Astrocyte of the cerebellum (primary cell): Measurements from ENCODE around the gene CAPN5.

ENCODE experiments used
- DNase-seq: peaks from one replicate; pipeline ENCODE4 v3.0.0-alpha.2; 2011; ENCODE audit warnings: low read depth
- H3K4me3 ChIP-seq: 2 replicates; pipeline ENCODE4 v1.5.1; 2011; ENCODE audit warnings: mild to moderate bottlenecking, low read depth, low read length, moderate library complexity
- CTCF ChIP-seq: IDR thresholded peaks from 2 replicates; pipeline ENCODE4 v1.5.1; 2012; ENCODE audit warnings: low read length, low read depth, moderate library complexity, mild to moderate bottlenecking; ENCODE audit errors: missing control alignments
- in situ Hi-C: cut with HindIII; loops from 2 replicates; pipeline ENCODE4 v1.10.0; 2017; ENCODE audit warnings: low sequenced_read_pairs

CAPN5 gene

GRCh38 chr11:77109236-77110019, 42.7 kb downstream of the CAPN5 start:
- no peak for TF ChIP-seq CTCF
- DNase-seq = no peak
- in situ Hi-C loops = no loop called here
- no peak overlapping the region for H3K4me3 ChIP-seq

DNA sequence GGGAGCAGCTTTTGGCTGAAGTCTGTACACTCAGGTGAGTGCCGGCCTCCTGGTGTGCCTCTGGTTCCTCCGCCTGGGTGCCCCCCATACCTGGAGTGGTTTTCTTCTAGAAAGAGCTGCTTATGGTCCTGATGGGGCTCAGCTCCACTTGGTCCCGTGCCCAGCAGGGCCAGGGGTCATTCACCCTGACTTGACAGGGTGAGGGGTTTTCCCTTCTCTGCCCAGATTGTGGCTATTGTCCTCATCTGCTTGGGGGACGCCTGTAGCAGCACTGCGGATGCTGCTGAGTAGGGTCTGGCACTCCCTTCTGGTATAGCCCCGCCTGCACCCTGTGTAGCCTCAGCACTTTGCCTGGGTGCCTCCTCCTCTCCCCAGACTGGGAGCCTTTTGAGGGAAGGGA, 44.1 kb downstream of the CAPN5 start:
- H3K4me3 ChIP-seq = no peak overlapping the region
- in situ Hi-C loops = no loop called here
- DNase-seq = no peak
- TF ChIP-seq CTCF = no peak

GRCh38 chr11:77111277-77111676, 44.5 kb downstream of the CAPN5 start:
- in situ Hi-C loops = no loop called here
- TF ChIP-seq CTCF = no peak
- no peak overlapping the region for H3K4me3 ChIP-seq
- DNase-seq = no peak

GRCh38 chr11:77111946-77112345, 45.2 kb downstream of the CAPN5 start:
- no peak for TF ChIP-seq CTCF
- no peak for DNase-seq
- H3K4me3 ChIP-seq = no peak overlapping the region
- in situ Hi-C loops = no loop called here

- TF ChIP-seq CTCF = no peak
- DNase-seq = no peak
- H3K4me3 ChIP-seq = no peak overlapping the region
- in situ Hi-C loops = no loop called here
Observed at GRCh38 chr11:77112641-77113381, 46.0 kb downstream of the CAPN5 start.

- peak; percentile 85 for TF ChIP-seq CTCF
- no peak overlapping the region for H3K4me3 ChIP-seq
- peak; percentile 33 for DNase-seq
- in situ Hi-C loops = no loop called here
Observed at GRCh38 chr11:77113382-77114088, 46.8 kb downstream of the CAPN5 start.
